DOHH2 (cell line): ENCODE data around the gene KSR1.
"Not testable (repeated sequence)": the region's sequence is repeated elsewhere in the genome, so short reads cannot be mapped to it uniquely, and the experiment has no call there.

Experiments
- EZH2phosphoT487 ChIP-seq: fragments of 200-600 bp; sonication (generic); IDR thresholded peaks from 2 replicates; pipeline ENCODE4 v1.6.1; 2017; ENCODE audit warnings: borderline replicate concordance, mild to moderate bottlenecking, antibody characterized with exemption, low read length, moderate library complexity, mixed read lengths
- TF ChIP-seq, protein P1 (sequence below): fragments of 200-600 bp; sonication (generic); IDR thresholded peaks from one replicate; pipeline ENCODE4 v1.5.1; 2014; ENCODE audit warnings: antibody characterized with exemption, mild to moderate bottlenecking, low read depth, low read length; ENCODE audit not compliant: poor library complexity, severe bottlenecking

DNA sequence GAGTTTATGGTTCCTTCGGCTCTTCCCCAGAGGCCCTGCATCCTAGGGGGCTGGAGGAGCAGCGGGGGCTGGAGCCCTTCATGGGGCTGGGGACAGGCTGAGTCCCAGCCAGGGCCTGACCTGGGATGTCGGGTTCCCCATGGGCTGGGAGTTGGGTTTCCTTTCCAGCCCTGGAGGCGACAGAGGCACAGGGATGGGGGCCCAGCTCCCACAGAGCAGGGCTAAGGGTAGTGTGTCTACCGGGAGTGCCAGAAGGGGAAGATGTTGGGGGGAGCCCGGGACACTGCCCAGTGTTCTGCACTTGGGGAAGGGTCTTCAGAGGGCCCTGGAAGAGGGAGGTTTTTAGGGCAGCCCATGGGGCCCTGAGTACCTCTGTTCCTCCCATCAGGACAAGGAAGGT lies 30.7 kb upstream of the KSR1 start:
- TF ChIP-seq, protein P1, sequence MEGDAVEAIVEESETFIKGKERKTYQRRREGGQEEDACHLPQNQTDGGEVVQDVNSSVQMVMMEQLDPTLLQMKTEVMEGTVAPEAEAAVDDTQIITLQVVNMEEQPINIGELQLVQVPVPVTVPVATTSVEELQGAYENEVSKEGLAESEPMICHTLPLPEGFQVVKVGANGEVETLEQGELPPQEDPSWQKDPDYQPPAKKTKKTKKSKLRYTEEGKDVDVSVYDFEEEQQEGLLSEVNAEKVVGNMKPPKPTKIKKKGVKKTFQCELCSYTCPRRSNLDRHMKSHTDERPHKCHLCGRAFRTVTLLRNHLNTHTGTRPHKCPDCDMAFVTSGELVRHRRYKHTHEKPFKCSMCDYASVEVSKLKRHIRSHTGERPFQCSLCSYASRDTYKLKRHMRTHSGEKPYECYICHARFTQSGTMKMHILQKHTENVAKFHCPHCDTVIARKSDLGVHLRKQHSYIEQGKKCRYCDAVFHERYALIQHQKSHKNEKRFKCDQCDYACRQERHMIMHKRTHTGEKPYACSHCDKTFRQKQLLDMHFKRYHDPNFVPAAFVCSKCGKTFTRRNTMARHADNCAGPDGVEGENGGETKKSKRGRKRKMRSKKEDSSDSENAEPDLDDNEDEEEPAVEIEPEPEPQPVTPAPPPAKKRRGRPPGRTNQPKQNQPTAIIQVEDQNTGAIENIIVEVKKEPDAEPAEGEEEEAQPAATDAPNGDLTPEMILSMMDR: not testable (repeated sequence)
- not testable (repeated sequence) for TF ChIP-seq EZH2phosphoT487
